Uterus (tissue), 4 donors: ENCODE results near the gene TBXA2R. TPM values are rescaled to one million over a fixed set of nuclear protein-coding genes. Genes with fewer than 3 reads are reported as not detected.
A peak's percentile ranks its signal among the peaks of the same experiment; 100 is the strongest.

Experiments
- DNase-seq, 2 donors: peaks; one replicate each; pipeline ENCODE4 v3.0.0-alpha.2; 2019 to 2020
- H3K27ac ChIP-seq, 2 donors: fragments of 200-600 bp; sonication (generic); 1 replicate in 1 of 2; 2 replicates in 1 of 2; pipeline ENCODE4 v1.5.1; 2016 to 2018
- H3K27me3 ChIP-seq, 2 donors: fragments of 200-600 bp; sonication (generic); one replicate each; pipeline ENCODE4 v1.5.1; 2018 to 2019; ENCODE audit warnings: control low read depth in 1 of 2
- H3K36me3 ChIP-seq, 2 donors: fragments of 200-600 bp; sonication (generic); one replicate each; pipeline ENCODE4 v1.5.1; 2019; ENCODE audit warnings: control low read depth in 1 of 2
- H3K4me1 ChIP-seq, 2 donors: fragments of 200-600 bp; sonication (generic); one replicate each; pipeline ENCODE4 v1.5.1; 2018 to 2019; ENCODE audit warnings: control low read depth in 1 of 2
- H3K4me3 ChIP-seq, 2 donors: fragments of 200-600 bp; sonication (generic); 1 replicate in 1 of 2; 2 replicates in 1 of 2; pipeline ENCODE4 v1.5.1; 2018 to 2019; ENCODE audit warnings: mild to moderate bottlenecking in 1 of 2
- H3K9me3 ChIP-seq, 2 donors: fragments of 200-600 bp; sonication (generic); one replicate each; pipeline ENCODE4 v1.5.1; 2019; ENCODE audit warnings: control low read depth in 1 of 2
- CTCF ChIP-seq, 4 experiments: fragments of 200-600 bp in 2 of 4; fragments of 450-650 bp in 2 of 4; sonication (generic) in 2 of 4; IDR thresholded peaks; one replicate each; pipeline ENCODE4 v1.5.1; 2016 to 2019; ENCODE audit warnings: antibody characterized with exemption in 4 of 4, mild to moderate bottlenecking in 2 of 4, moderate library complexity in 1 of 4
- POLR2A ChIP-seq, 2 donors: fragments of 450-650 bp; IDR thresholded peaks; one replicate each; pipeline ENCODE4 v1.6.1; 2016; ENCODE audit warnings: antibody characterized with exemption in 2 of 2, mild to moderate bottlenecking in 1 of 2, moderate library complexity in 1 of 2
- intact Hi-C: fragments of 100-400 bp; cut with DNase I; formaldehyde crosslinking; loops from one replicate; pipeline ENCODE4 v1.15.1; 2023; ENCODE audit warnings: low total_unique reads
- total RNA-seq, 4 donors: library from RNA; depleted of rRNA in 3 of 4; stranded (reverse); fragments of >200 nt in 3 of 4; gene quantifications; one replicate each; pipeline versions ENCODE4 v1.1.0 to v1.2.4, GENCODE V29; 2014 to 2023
- donor health status: DM: yes; HTN: yes; CAD: no.

TBXA2R gene
- total RNA-seq, 4 donors from 2014 or later: 2.6 to 7.3 TPM; not detected in 2

DNA sequence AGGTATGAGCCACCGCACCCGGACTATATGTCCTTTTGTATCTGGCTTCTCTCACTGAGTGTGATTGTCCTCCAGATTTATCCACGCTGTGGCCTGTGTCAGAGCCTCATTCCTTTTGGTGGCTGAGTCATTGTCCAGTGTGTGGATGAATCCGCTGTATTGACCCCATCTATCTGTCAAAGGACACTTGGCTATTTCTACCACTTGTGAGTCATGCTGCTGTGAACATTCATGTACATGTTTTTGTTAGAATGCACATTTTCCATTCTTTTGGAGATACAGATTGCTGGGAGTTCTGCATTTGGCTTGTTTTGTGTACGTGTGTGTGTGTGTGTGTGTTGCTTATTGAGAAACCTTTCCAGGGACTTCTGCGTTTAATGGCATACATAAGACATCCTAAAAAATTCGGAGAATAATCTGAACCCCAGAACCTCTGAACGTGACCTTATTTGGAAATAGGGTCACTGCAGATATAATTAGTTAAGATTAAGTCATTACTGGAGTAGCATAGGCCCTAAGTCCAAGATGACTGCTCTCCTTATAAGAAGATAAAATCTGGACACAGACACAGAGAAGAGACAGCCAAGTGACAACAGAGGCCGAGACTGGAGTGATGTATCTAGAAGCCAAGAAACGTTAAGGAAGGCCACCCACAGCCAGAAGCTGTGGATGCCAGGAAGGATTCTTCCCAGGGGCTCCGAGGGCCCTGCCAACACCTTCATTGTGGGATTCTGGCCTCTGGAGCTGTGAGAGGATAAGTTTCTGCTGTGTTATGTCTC lies 26.3 kb downstream of the TBXA2R start:
- H3K4me3 ChIP-seq: no peak overlapping the region
- intact Hi-C loops: no loop called here
- peak overlapping the region; percentile 9 to 11 for H3K27ac ChIP-seq
- H3K36me3 ChIP-seq: no peaks in the 10 kb centered on the region
- H3K9me3 ChIP-seq: no peaks in the 10 kb centered on the region
- peaks cover 0 to 6% of the 10 kb centered on the region in 2 donors for H3K4me1 ChIP-seq
- TF ChIP-seq CTCF (IDR thresholded peaks at IDR 0.05) (no peak), POLR2A (IDR thresholded peaks at IDR 0.05) (no peak)
- H3K27me3 ChIP-seq: peaks cover 0 to 3% of the 10 kb centered on the region in 2 donors
- no peak for DNase-seq

DNA sequence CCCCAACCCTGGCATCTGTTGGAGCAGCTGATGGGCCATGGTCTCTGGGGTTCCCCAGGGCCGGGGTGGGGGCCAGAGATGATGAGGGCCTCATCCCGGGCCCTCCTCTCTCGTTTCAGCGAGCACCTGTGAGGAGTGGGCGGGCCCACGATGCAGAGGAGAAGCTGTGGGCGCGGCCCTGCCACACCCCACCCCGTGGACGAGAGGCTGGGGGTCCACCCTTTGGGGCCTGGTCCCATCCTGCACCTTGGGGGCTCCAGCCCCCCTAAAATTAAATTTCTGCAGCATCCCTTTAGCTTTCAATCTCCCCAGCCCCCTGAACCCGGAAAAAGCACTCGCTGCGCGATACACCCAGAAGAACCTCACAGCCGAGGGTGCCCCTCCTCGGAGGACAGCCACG lies 28.3 kb downstream of the TBXA2R start:
- DNase-seq: no peak
- peaks cover 0 to 11% of the 10 kb centered on the region in 2 donors for H3K4me1 ChIP-seq
- no peaks in the 10 kb centered on the region for H3K36me3 ChIP-seq
- intact Hi-C loops: no loop called here
- TF ChIP-seq POLR2A (IDR thresholded peaks at IDR 0.05) (no peak), CTCF (IDR thresholded peaks at IDR 0.05) (no peak)
- no peak overlapping the region for H3K27ac ChIP-seq
- no peaks in the 10 kb centered on the region for H3K9me3 ChIP-seq
- H3K4me3 ChIP-seq: no peak overlapping the region
- no peaks in the 10 kb centered on the region for H3K27me3 ChIP-seq

- H3K36me3 ChIP-seq: no peaks in the 10 kb centered on the region
- intact Hi-C loops: no loop called here
- no peak overlapping the region for H3K4me3 ChIP-seq
- TF ChIP-seq CTCF (IDR thresholded peaks at IDR 0.05): no peak
- TF ChIP-seq POLR2A (IDR thresholded peaks at IDR 0.05): no peak
- no peak for DNase-seq
- no peaks in the 10 kb centered on the region for H3K27me3 ChIP-seq
- H3K27ac ChIP-seq: no peak overlapping the region
- peaks cover 0 to 12% of the 10 kb centered on the region in 2 donors for H3K4me1 ChIP-seq
- no peaks in the 10 kb centered on the region for H3K9me3 ChIP-seq
Observed at GRCh38 chr19:3577723-3578344, 28.8 kb downstream of the TBXA2R start.

DNA sequence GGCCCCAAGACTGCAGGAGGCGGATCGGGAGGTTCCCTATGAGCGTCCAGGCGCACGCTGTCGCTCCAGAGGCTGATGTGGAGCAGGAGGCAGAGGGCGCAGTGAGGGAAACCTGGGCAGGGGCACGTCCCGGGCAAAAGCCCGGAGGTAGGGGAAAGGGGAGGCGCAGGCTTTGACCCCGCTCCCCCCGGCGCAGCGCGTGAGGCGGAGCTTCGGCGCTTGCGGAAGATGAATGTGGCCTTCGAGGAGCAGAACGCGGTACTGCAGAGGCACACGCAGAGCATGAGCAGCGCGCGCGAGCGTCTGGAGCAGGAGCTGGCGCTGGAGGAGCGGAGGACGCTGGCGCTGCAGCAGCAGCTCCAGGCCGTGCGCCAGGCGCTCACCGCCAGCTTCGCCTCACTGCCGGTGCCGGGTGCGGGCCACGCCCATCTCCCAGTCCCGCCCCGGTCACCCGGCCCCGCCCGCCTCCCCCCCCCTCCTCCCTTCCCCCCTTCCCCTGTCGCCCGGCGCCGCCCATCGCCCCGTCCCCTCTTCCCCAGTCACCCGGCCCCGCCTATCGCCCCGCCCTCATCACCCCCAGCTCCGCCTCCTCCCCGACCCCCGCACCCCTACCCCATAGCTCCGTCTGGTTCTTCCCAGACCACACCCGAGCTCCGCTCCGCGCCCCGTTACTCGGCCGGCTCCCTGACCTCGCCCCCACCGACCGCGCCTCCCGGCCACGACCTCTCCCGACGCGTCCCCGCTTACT lies 29.8 kb downstream of the TBXA2R start:
- Histone ChIP-seq H3K9me3 (no peaks in the 10 kb centered on the region), H3K27ac (peak overlapping the region; percentile 33 to 58), H3K27me3 (no peaks in the 10 kb centered on the region), H3K36me3 (no peaks in the 10 kb centered on the region), H3K4me1 (peaks cover 0 to 12% of the 10 kb centered on the region in 2 donors), H3K4me3 (peak overlapping the region in 1 of 2 donors; percentile 18)
- TF ChIP-seq CTCF (IDR thresholded peaks at IDR 0.05) (no peak), POLR2A (IDR thresholded peaks at IDR 0.05) (no peak)
- intact Hi-C loops: no loop called here
- DNase-seq: peak; percentile 46 to 62
